ENCODE data around the gene CCNF.
A peak's percentile ranks its signal among the peaks of the same experiment; 100 is the strongest.
"Not testable (repeated sequence)": the region's sequence is repeated elsewhere in the genome, so short reads cannot be mapped to it uniquely, and the experiment has no call there.

Gene CCNF

DNA sequence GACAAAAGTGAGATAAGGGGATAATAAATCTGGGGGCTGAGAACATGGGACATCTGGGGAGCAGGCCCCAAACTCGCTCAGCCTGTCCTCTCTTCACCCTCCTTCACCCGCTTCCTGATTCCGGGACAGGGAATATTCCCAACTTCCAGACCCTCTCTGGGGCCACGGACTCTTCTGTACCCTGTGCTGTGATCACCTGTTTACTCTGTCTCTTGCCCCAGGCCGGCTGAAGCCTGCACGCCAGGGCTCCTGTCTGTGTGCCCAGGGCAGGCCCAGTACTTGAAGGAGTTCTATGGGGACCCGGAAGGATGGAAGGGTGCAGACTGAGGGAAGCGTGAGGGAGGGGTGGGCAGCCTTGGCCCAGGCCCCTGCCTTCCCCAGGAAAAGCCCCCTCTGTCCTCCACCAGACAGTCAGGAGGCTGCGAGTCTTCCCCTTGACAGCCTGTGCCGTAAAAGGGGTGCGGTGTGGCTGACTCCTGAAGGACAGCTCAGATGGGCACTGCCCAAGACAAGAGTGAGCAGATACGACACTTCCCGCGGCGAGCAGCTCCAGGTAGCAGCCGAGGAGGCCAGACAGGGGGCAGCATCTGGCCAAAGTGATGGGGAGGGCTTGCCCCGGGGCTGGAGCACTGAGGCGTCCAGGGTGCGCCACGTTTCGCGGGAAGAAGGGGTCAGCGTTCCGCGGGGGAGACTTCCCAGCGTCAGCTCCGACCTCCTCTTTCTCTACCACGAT is 1.0 kb upstream of the CCNF start:
- peak in 1 of 2 experiments; percentile 64 for DNase-seq

DNA sequence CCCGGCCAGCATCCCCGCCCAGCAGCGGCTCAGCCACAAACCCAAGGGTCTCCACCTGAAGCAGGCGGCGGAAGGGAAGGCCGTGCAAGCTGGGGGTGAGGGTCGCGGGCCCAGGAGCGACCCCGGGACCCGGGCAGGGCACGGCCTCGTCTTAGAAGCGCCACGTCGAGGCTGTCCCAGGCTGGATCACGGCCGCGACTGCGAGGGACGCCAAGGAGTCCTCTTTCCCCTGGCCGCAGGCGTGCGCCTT is 538 bp upstream of the CCNF start:
- no peak for DNase-seq

DNA sequence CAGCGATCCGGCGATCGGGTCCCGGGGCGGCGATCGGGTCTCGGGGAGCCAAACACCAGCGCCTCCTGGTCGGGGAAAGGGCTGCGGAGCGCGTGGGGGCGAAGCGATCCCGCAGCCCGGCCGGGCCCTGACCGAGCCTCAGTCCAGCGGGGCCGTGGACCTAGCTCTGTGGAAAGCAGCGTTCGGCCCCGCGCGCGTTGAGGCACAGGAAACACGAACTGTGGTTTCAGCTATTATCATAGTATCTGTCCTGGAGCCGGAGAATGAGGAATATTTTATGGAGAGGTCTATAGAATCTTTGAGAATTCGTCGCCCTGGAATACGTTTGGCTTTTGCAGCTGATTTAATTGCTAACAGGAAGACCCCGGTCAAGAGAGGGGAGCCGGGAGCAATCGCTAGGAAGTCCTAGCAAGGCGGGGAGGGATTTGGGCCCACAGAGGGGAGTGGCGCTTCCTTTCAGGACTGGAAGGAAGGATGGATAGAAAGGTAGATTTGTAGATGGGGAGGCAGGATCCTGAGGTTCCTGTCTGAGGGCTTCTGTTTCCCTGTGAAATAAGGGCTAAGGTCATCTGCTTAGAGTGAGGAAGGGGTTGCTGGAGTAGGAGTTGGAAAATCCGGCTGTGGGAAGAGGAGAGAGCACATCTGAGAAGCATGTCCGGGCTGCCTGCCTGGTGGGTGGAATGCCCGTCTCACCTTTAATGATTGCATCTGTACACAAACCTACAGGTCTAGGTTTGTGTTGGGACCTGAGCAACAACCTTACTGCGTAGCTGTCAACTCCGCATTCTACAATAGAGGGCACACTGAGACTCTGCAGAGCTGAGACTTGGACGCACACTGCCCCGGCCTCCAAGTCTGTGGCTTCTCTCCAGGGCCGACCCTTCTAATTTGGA is 770 bp downstream of the CCNF start:
- DNase-seq = no peak

GRCh38 chr16:2432286-2432685 is 3.0 kb downstream of the CCNF start:
- DNase-seq = no peak

GRCh38 chr16:2432801-2433505 is 3.7 kb downstream of the CCNF start:
- no peak for DNase-seq

DNA sequence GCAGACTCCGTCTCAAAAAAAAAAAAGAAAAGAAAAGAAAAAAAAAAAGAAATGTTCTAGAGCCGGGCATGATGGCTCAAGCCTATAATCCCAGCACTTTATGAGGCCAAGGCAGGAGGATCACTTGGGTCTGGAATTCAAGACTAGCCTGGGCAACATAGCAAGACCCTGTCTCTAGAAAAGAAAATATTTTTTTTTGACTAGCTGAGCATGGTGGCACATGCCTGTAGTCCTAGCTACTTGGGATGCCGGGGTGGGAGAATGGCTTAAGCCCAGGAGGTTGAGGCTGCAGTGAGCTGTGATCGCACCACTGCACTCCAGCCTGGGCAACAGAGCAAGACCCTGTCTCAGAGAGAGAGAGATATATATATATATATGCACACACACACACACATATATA is 6.0 kb downstream of the CCNF start:
- DNase-seq = not testable (repeated sequence)

- no peak for DNase-seq
Measured at GRCh38 chr16:2436110-2436509, 6.9 kb downstream of the CCNF start.

DNA sequence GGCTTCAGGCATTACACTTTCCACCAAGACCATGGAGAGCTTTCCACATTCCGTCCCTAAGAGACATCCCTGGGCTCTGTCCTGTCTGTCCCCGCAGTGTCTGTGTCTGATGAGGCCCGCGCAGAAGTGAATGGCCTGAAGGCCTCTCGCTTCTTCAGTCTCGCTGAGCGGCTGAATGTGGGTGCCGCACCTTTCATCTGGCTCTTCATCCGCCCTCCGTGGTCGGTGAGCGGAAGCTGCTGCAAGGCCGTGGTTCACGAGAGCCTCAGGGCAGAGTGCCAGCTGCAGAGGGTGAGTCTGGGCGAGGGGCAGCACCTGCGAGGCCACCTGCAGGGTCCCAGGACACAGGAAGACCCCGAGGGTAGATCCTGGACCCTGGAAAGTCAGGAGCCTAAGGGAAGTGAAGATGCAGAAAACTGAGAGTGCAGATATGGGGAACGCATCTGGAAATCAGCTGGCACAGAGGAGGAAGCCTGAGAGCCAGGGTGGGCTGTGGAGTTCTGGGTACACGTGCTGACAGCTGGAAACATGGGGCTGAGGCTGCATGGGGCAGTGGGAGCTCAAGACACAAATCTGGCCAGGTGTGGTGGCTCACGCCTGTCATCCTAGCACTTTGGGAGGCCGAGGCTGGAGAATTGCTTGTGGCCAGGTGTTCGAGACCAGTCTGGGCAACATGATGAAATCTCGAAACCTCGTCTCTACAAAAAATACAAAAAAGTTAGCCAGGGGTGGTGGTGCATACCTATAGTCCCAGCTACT is 8.0 kb downstream of the CCNF start:
- no peak for DNase-seq

- no peak for DNase-seq
Measured at GRCh38 chr16:2438121-2438520, 8.9 kb downstream of the CCNF start.

DNA sequence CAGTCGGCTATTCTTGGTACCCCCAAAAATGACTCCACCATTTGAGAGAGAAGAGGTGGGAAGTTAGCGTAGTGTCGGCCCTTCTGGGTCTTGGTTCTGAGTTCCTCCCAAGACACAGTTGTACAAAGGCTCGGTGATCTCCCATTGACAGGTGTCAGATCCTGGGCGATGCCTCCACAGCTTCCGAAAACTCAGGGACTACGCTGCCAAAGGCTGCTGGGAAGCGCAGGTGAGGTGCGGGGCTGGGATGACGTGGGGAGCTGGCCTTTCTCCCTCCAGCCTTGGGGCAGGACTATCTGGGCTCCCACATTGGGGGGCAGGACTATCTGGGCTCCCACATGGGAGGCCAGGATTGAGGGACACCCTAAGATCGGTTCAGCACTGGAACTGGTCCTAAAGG is 10.4 kb downstream of the CCNF start:
- no peak for DNase-seq

DNA sequence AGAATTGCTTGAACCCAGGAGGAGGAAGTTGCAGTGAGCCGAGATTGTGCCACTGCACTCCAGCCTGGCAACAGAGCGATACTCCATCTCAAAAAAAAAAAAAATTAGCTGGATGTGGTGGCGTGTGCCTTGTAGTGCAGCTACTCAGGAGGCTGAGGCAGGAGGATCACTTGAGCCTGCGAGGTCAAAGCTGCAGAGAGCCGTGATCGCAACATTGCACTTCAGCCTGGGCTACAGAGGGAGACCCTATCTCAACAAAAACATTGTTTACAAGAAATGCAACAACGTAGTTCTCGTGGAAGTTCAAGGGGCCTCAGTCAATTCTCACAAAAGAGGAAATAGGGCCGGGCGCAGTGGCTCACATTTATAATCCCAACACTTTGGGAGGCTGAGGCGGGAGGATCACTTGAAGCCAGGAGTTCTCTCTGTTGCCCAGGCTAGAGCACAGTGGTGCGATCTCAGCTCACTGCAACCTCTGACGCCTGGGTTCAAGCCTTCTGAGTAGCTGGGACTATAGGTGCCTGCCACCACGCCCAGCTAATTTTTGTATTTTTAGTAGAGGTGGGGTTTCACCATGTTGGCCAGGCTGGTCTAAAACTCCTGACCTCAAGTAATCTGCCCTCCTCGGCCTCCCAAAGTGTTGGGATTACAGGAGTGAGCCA is 12.0 kb downstream of the CCNF start:
- DNase-seq = not testable (repeated sequence)

DNA sequence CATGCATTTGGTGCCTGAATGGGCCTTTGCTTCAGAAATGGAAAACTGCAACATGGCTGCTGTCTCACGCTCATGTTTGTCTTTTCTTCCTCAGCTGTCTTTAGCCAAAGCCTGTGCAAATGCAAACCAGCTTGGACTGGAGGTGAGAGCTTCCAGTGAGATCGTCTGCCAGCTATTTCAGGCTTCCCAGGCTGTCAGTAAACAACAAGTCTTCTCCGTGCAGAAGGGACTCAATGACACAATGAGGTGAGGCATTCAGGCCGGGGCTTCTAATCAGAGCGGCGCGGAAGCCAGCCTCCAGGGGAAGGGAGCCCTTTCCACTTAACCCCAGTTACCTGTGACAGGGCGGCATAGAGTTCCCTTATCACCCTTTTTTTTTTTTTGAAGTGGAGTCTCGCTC is 14.3 kb downstream of the CCNF start:
- DNase-seq = no peak

- DNase-seq = no peak
Measured at GRCh38 chr16:2447920-2448583, 18.8 kb downstream of the CCNF start.

DNA sequence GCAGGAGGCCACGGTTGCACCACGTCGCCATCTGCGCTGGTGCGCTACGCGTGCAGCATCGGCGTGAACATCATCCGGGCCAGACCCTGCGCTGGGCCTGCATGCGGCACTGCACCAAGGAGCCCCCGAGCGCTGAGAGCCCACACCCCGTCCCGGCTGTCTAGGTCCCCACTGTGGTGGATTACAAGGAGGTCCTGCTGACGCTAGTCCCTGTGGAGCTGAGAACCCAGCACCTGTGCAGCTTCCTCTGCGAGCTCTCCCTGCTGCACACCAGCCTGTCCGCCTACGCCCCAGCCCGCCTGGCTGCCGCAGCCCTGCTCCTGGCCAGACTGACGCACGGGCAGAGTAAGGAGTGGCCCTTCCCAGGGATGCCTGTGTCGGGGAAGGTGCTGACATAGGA is 19.9 kb downstream of the CCNF start:
- DNase-seq = no peak

DNA sequence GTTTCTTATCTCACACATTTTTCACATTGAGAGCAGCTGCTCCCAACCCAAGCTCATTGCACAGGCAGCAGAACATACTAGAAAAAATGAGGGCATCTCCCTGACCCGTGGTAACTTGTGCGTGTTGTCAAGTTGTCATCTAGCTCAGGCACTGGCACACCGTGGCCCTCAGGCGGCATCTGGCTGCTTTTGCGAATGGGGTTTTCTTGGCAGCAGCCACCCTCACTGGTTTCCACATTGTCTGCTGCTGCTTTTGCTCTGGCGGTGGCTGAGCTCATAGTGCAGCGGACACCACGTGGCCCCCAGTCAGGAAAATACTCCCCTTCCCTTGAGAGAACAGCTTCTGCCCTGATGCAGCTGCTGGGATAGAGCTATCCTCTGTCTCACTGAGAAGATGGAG is 21.3 kb downstream of the CCNF start:
- no peak for DNase-seq

DNA sequence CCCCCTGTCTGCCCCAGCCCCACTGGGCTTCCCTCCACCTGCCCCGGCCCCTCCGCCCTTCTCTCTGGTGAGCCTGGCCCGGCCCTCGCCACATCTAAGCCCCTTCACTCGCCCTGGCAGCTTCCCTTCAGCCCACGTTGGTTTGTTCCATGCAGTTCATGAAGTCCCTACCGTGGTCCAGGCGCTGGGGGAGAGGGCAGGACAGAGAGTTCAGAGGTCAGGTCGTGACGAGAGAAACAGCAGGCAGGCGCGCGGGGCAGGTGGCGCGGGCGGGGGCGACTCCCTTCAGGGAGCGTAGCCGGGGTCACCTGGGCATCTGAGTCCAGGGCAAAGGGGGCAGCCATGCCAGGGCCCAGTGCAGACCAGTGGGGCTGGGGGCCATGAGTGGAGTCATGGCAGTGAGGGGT is 21.7 kb downstream of the CCNF start:
- no peak for DNase-seq

DNA sequence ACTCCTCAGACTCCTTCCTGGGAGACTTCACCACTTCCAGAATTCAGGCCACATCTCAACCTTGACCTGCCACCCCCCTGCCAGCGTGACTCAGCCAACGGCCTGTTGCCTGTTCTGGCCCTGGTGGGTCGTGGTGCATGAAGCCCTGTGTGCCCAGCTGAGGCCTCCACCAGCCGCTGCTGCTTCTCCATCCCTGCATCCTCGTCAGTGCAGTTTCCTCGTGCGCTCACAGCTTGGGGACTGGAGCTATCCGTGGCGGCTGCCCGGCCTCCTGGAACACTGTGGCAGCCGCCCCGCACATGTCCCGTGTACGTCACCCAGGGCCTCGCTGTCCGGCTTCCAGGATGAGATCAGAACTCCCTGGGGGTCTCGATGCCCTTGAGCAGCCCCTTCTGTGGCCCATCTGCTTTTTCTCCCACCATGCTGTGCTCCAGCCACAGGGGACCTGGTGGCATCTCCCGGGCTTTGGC is 22.6 kb downstream of the CCNF start:
- no peak for DNase-seq

- no peak for DNase-seq
Measured at GRCh38 chr16:2452650-2453049, 23.4 kb downstream of the CCNF start.

DNA sequence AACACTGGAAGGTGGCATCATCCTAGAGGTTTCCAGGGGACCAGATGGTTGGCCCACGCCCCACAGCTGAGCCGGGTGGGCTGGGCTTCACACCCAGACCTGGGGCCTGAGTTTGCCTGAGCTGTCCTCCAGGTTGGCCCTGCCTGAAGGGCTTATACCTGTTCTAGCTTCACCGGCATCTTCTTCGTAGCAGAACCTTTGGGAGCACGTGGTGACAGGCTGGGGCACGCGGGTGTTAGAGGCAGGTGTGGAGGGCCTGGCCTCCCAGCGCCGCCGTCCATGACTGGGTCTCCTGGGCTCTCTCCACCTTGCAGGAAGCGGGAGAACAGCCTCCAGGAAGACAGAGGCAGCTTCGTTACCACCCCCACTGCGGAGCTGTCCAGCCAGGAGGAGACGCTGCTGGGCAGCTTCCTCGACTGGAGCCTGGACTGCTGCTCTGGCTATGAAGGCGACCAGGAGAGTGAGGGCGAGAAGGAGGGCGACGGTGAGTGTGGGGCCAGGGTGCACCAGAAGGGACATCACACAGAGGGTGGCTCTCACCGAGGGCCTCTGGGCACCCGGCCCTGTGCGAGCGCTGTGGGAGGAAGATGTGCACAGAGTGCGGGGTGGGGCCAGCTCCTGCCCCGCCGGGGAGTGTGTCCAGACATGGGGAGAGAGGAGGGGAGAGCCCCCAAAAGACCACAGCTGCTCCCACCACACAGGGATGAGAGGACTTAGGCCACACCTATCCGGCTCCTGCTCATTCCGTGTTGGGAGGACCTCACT is 26.0 kb downstream of the CCNF start:
- no peak for DNase-seq

GRCh38 chr16:2456551-2457153 is 27.4 kb downstream of the CCNF start:
- no peak for DNase-seq

- no peak for DNase-seq
Measured at GRCh38 chr16:2457267-2457666, 28.0 kb downstream of the CCNF start.
